Skin of body (tissue), 2 donors: ENCODE results near the gene TYW3. TPM values are rescaled to one million over a fixed set of nuclear protein-coding genes. Genes with fewer than 3 reads are reported as not detected.

ENCODE experiments used
- DNase-seq: peaks from one replicate; lab custom pipeline; 2025; lab: John Stamatoyannopoulos, UW
- total RNA-seq: library from RNA; depleted of rRNA; stranded (reverse); fragments of >200 nt; gene quantifications from one replicate; pipeline ENCODE4 v1.2.3, GENCODE V29; 2014

Gene TYW3, protein sequence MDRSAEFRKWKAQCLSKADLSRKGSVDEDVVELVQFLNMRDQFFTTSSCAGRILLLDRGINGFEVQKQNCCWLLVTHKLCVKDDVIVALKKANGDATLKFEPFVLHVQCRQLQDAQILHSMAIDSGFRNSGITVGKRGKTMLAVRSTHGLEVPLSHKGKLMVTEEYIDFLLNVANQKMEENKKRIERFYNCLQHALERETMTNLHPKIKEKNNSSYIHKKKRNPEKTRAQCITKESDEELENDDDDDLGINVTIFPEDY
- 13.1 TPM for total RNA-seq

DNA sequence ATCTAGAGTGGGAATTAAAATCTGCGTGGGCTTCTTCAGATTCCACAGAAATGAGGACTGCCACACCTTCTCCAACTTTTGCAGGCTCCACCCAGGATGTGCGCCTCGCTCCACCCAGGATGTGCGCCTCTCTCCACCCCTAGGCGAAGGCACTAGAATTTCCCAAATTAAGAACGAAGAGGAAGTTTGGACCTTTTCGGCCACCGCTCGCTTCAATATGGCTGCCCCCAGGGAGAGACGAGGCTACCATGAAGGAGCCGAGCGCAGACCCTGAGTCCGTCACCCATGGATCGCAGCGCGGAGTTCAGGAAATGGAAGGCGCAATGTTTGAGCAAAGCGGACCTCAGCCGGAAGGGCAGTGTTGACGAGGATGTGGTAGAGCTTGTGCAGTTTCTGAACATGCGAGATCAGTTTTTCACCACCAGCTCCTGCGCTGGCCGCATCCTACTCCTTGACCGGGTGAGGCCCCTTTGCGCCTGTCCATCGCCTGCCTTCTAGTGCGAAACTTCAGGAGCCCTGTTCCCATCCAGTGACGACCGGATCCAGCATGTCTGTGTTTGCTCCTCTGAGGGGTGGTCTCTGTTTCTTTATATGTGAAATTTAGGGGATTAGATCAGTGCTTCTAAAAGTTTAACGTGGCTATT is at the start of gene TYW3, which contains the start of gene CRYZ:
TYW3 (plus strand) TSS at position 193 of the 644 bp plus-strand sequence; CDS start at position 286, 93 bp downstream.
CRYZ (minus strand) TSS at position 91 of the 644 bp plus-strand sequence. CDS start 8,229 bp downstream, outside the sequence.
- DNase-seq: peak; percentile 92

DNA sequence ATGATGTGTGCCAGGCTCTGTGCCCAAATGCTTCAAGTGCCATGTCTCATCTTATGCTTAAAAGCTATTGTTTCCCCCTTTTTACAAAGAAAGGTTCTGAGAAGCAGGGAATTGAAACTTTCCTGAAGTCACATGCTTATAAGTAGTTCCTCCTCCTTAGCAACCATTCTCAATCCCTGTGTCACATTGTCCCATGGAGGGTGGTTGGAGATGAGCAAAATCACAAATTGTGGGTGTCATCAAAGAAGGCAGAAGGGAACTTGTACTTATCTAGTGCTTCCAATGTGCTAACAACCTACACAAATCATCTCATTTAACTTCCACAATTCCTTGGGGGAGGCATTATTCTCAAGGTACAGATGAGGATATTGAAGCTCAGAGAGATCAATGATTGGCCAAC is 49.3 kb upstream of the TYW3 start:
- DNase-seq: no peak

- DNase-seq: no peak
Observed at GRCh38 chr1:74684301-74684700, 48.7 kb upstream of the TYW3 start.

GRCh38 chr1:74686928-74687327 is 46.0 kb upstream of the TYW3 start:
- no peak for DNase-seq

GRCh38 chr1:74689621-74690363 is 43.2 kb upstream of the TYW3 start:
- peak; percentile 50 for DNase-seq

DNA sequence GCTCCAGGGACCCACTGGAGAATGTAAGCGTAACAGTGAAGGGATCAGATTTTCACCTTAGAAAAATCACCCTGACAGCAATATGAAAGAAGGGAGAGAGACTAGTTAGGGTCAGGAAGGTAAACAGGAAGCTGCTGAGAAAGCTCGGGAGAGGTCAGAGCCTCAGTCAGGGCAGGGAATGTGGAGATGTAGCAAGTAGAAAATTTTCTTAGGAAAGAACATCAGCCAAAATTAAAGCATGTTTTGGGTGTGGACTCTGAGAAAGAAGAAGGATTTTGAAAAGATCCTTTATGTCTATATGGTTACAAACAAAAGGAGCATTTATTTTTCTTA is 42.6 kb upstream of the TYW3 start:
- no peak for DNase-seq

GRCh38 chr1:74690909-74691308 is 42.0 kb upstream of the TYW3 start:
- DNase-seq: no peak

GRCh38 chr1:74693473-74693872 is 39.5 kb upstream of the TYW3 start:
- DNase-seq: no peak

DNA sequence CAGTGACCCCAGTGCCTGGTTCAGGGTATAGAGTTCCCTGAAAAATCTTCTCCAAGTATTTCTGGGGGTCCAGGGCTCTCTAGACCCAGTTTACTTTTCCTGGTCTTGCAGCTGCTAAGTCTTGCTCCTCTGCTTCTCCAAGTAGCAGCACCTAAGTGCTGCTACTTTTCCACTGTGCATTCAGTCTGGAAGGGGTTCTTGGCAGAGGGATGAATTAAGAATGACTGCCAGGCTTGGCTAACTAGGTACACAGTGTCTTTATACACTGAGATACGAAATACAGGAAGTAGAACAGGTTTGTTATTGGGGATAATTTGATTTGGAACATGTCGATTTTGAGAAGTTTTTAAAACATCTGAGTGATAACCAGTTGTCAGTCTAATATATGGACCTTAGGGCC is 35.1 kb upstream of the TYW3 start:
- no peak for DNase-seq

DNA sequence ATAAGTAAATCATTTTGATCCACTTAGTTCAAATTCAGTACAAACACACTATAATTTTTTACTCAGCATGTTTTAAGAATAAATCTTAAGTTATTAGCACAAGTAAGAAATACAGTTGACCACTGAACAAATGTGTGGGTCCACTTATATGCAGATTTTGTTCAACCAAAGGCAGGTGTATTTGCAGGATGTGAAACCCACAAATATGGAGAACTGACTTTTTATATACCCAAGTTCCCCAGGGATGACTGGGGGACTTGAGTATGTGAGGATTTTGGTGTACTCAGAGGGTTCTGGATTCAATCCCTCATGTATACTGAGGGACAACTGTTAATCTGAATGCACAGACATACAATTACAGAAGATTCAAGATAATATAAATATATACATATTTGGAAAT is 33.6 kb upstream of the TYW3 start:
- DNase-seq: no peak

GRCh38 chr1:74703386-74704182 is 29.4 kb upstream of the TYW3 start:
- DNase-seq: no peak

- no peak for DNase-seq
Observed at GRCh38 chr1:74712881-74713280, 20.1 kb upstream of the TYW3 start.

DNA sequence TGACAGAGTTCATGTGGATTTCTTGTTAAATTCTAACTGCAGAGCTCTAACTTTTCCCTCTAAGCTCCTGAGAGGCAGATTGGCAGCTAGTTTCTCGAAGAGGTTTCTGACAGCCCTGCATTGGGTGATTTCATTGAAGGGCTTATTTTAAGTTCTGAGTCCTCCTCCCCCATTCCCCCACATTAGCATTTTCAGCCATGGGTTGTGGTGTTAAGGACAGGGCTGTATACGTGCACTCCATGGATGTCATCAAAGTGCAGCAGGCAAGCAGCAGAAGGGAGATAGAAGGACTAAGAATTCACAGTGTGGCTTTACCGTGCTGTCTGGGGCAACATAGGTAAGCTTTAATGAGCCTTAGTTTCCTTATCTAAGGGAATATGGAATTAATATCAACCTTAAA is 19.1 kb upstream of the TYW3 start:
- no peak for DNase-seq

GRCh38 chr1:74714429-74715235 is 18.3 kb upstream of the TYW3 start:
- DNase-seq: no peak

GRCh38 chr1:74715236-74715502 is 17.8 kb upstream of the TYW3 start:
- no peak for DNase-seq

GRCh38 chr1:74715806-74716205 is 17.1 kb upstream of the TYW3 start:
- DNase-seq: no peak

GRCh38 chr1:74716822-74717221 is 16.1 kb upstream of the TYW3 start:
- DNase-seq: no peak

- no peak for DNase-seq
Observed at GRCh38 chr1:74717626-74718025, 15.3 kb upstream of the TYW3 start.

DNA sequence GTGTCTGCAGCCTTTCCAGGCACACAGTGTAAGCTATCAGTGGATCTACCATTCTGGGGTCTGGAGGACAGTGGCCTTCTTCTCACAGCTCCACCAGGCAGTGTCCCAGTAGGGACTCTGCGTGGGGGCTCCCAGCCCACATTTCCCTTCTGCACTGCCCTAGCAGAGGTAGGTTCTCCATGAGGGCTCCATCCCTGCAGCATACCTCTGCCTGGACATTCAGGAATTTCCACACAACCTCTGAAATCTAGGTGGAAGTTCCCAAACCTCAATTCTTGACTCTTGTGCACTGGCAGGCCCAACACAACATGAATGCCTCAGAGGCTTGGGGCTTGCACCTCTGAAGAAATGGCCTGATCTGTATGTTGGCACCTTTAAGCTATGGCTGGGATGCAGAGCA is 6.9 kb upstream of the TYW3 start:
- DNase-seq: no peak

DNA sequence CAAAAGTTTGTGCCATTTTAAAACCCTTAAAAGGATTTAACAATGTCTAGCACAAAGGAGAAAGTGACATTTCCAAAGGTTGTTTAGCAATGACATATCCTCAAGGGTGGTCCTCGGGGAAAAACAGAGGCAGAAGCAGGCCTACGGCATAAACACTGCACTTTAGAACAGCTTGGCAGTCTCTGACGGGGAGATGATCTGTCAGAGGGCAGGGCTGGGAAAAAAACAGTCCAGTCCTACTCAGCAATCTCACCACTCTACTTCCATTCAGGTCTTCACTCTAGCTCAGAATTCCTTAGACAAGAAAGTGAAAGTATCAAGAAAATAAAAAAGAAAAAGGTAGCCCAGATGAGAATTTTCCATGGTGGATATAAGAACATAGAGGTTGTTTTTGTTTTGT is 4.2 kb upstream of the TYW3 start:
- DNase-seq: no peak
